PC-9 (cell line): ENCODE results near the gene WDR38. TPM values are rescaled to one million over a fixed set of nuclear protein-coding genes. Genes with fewer than 3 reads are reported as not detected.

Source experiments
- BruUV-seq: library from RNA; stranded (reverse); fragments of 400-500 nt; replicated peaks from 2 replicates; lab custom pipeline; 2021; lab: Mats Ljungman, UMichigan
- CTCF ChIA-PET: fragments of 300-600 bp; sonication (Branson Sonifier 250); formaldehyde crosslinking; loops from one replicate; lab custom pipeline; 2022; ENCODE audit warnings: antibody characterized with exemption; lab: Charles Lee
- POLR2A ChIA-PET: fragments of 300-600 bp; sonication (Branson Sonifier 250); formaldehyde crosslinking; loops from one replicate; lab custom pipeline; 2022; ENCODE audit warnings: antibody characterized with exemption; ENCODE audit not compliant: unreplicated experiment; lab: Charles Lee
- DNase-seq, 2 experiments: peaks; one replicate each; pipeline versions ENCODE4 v3.0.0 to v3.0.0-alpha.2; 2015 to 2022; ENCODE audit warnings: mixed read lengths in 1 of 2
- H2AFZ ChIP-seq: fragments of 200-600 bp; sonication (generic); 2 replicates; pipeline ENCODE4 v1.8.1; 2017; ENCODE audit warnings: antibody characterized with exemption
- H3F3A ChIP-seq: fragments of 200-600 bp; sonication (generic); 2 replicates; pipeline ENCODE4 v1.8.1; 2017; ENCODE audit warnings: antibody characterized with exemption, mild to moderate bottlenecking, low read depth; ENCODE audit not compliant: insufficient read depth
- H3K27ac ChIP-seq: fragments of 200-600 bp; sonication (generic); 2 replicates; pipeline ENCODE4 v1.6.1; 2016; ENCODE audit warnings: mixed run types
- H3K27me3 ChIP-seq: fragments of 200-600 bp; sonication (generic); 2 replicates; pipeline ENCODE4 v1.6.1; 2016; ENCODE audit warnings: low read depth, mixed run types; ENCODE audit not compliant: insufficient read depth
- H3K36me3 ChIP-seq: fragments of 200-600 bp; sonication (generic); 2 replicates; pipeline ENCODE4 v1.6.1; 2016; ENCODE audit warnings: low read depth, mixed run types
- H3K4me1 ChIP-seq: fragments of 200-600 bp; sonication (generic); replicated peaks from 2 replicates; pipeline ENCODE4 v1.6.1; 2016; ENCODE audit warnings: mixed run types; ENCODE audit not compliant: insufficient read depth
- H3K4me2 ChIP-seq: fragments of 200-600 bp; sonication (generic); 2 replicates; pipeline ENCODE4 v1.6.1; 2017; ENCODE audit warnings: mixed run types
- H3K4me3 ChIP-seq: fragments of 200-600 bp; sonication (generic); 2 replicates; pipeline ENCODE4 v1.6.1; 2016; ENCODE audit warnings: mixed run types
- H3K79me2 ChIP-seq: fragments of 200-600 bp; sonication (generic); 2 replicates; pipeline ENCODE4 v1.6.1; 2017; ENCODE audit warnings: low read depth, mixed run types
- H3K9me2 ChIP-seq: fragments of 200-600 bp; sonication (generic); 2 replicates; pipeline ENCODE4 v1.8.1; 2017; ENCODE audit warnings: mild to moderate bottlenecking; ENCODE audit not compliant: insufficient read depth
- H3K9me3 ChIP-seq: fragments of 200-600 bp; sonication (generic); 2 replicates; pipeline ENCODE4 v1.8.1; 2016; ENCODE audit warnings: low read depth; ENCODE audit not compliant: insufficient read depth
- H4K20me1 ChIP-seq: fragments of 200-600 bp; sonication (generic); 2 replicates; pipeline ENCODE4 v1.8.1; 2017; ENCODE audit not compliant: insufficient read depth
- EZH2 ChIP-seq: fragments of 200-600 bp; sonication (generic); IDR thresholded peaks from 2 replicates; pipeline ENCODE4 v1.8.0; 2017; ENCODE audit warnings: antibody characterized with exemption, low read depth
- intact Hi-C: fragments of 100-400 bp; cut with micrococcal nuclease; formaldehyde crosslinking; loops from one replicate; pipeline ENCODE4 v1.10.0; 2022; ENCODE audit not compliant: unreplicated experiment
- total RNA-seq: library from RNA; stranded (reverse); gene quantifications from 2 replicates; pipeline ENCODE4 v1.2.3, GENCODE V29; 2021
- TF ChIP-seq, protein P1 (sequence below): fragments of 200-600 bp; sonication (generic); conservative IDR thresholded peaks from 2 replicates; pipeline ENCODE4 v1.6.1; 2017; ENCODE audit warnings: mixed run types, antibody characterized with exemption, mild to moderate bottlenecking, moderate library complexity

Gene WDR38
- total RNA-seq, 1 experiment from 2014 or later = not detected

GRCh38 chr9:124858330-124859046, 5.2 kb downstream of the WDR38 start:
- BruUV-seq = no TSS peak
- peaks cover 34% of the 10 kb centered on the region for H3K79me2 ChIP-seq
- no peak for DNase-seq
- H3F3A ChIP-seq = peaks cover 90% of the 10 kb centered on the region
- no peaks in the 10 kb centered on the region for H3K27me3 ChIP-seq
- peak overlapping the region; percentile 22; the same call in 1 of the 2 replicates for H3K27ac ChIP-seq
- no peaks in the 10 kb centered on the region for H3K9me3 ChIP-seq
- no peak for TF ChIP-seq EZH2
- TF ChIP-seq, protein P1, sequence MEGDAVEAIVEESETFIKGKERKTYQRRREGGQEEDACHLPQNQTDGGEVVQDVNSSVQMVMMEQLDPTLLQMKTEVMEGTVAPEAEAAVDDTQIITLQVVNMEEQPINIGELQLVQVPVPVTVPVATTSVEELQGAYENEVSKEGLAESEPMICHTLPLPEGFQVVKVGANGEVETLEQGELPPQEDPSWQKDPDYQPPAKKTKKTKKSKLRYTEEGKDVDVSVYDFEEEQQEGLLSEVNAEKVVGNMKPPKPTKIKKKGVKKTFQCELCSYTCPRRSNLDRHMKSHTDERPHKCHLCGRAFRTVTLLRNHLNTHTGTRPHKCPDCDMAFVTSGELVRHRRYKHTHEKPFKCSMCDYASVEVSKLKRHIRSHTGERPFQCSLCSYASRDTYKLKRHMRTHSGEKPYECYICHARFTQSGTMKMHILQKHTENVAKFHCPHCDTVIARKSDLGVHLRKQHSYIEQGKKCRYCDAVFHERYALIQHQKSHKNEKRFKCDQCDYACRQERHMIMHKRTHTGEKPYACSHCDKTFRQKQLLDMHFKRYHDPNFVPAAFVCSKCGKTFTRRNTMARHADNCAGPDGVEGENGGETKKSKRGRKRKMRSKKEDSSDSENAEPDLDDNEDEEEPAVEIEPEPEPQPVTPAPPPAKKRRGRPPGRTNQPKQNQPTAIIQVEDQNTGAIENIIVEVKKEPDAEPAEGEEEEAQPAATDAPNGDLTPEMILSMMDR = no peak
- intact Hi-C loops = no loop called here
- ChIA-PET CTCF (no interaction called here), POLR2A (no interaction called here)
- peaks cover 35% of the 10 kb centered on the region for H3K36me3 ChIP-seq
- H3K9me2 ChIP-seq = no peaks in the 10 kb centered on the region
- H3K4me3 ChIP-seq = no peak overlapping the region
- peaks cover 53% of the 10 kb centered on the region for H4K20me1 ChIP-seq
- peaks cover 39% of the 10 kb centered on the region for H3K4me1 ChIP-seq
- H2AFZ ChIP-seq = no peak overlapping the region
- peak overlapping the region; percentile 97 for H3K4me2 ChIP-seq

DNA sequence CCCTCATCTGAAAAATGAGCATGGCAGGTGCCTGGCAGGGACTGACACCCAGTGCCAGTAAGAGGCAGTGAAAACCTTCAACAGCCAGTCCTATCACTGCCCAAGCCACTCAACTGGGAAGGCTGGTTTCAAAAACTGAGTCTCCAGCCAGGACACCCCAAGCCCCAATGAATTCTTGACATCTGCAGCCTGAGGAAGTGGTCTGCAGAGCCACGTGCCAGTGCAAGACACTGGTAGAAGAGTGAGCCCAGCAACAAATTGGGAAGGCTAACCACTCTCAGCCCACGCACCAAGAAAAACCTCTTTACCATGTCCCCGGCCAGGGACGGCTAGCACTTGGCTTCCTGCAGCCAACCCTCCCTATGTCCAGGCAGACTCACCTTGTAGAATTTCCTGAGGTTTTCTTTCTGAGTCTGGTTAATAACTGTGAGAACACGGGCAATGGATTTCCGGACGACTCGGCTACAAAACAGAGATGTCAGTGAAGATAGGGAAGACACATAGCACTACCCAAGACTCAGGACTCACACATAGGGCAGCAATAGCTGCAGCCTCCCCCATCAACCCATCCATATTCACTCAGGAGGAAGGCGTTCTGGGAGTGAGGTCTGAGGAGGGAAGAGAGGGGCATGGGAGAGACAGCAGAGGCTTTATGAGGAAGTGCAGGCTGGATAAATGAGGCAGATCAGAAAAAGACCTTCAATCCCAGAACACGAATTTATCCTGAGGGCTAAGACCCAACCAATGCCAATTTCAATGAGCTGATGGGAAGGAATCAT, 6.7 kb downstream of the WDR38 start:
- intact Hi-C loops = loop anchor here (5.0 kb wide), 1 partner anchor 203 kb away; no protein-coding TSS in a partner anchor
- POLR2A ChIA-PET = interaction anchor here (0.5 kb wide), 1 partner anchor 206 kb away, joined by 13 read pairs; no protein-coding TSS in a partner anchor
- no TSS peak for BruUV-seq

More for the DNA sequence above, 6.7 kb downstream of the WDR38 start:
- Histone ChIP-seq H3K27me3 (no peaks in the 10 kb centered on the region), H3K9me2 (no peaks in the 10 kb centered on the region), H3F3A (peaks cover 81% of the 10 kb centered on the region), H3K9me3 (no peaks in the 10 kb centered on the region), H4K20me1 (peaks cover 53% of the 10 kb centered on the region), H3K79me2 (peaks cover 34% of the 10 kb centered on the region), H3K36me3 (peaks cover 35% of the 10 kb centered on the region), H3K4me3 (peak overlapping the region; percentile 97), H3K4me2 (peak overlapping the region; percentile 97), H3K4me1 (peaks cover 44% of the 10 kb centered on the region), H2AFZ (no peak overlapping the region), H3K27ac (peak overlapping the region; percentile 10; the same call in 1 of the 2 replicates)
- DNase-seq = no peak
- CTCF ChIA-PET = interaction anchor here (0.7 kb wide), 2 partner anchors 81 to 266 kb away, joined by 4 to 13 read pairs; no protein-coding TSS in a partner anchor
- no peak for TF ChIP-seq EZH2
- TF ChIP-seq, protein P1 = no peak
